Measurements from ENCODE around the gene UBL4A.

UBL4A gene

GRCh38 chrX:154458954-154459778 is 27.2 kb downstream of the UBL4A start:
- POLR2A ChIA-PET, result interaction anchor here (1.2 to 1.3 kb wide), 2 partner anchors 11 to 68 kb away, joined by 3 read pairs; no protein-coding TSS in a partner anchor
- CTCF ChIA-PET, result no interaction called here
- peak overlapping the region; percentile 21 to 75 (median 61) for H3K4me3 ChIP-seq (ENCODE audit: control insufficient read depth in 1 of 7, extremely low read depth in 1 of 7, insufficient read depth in 4 of 7, low read depth in 2 of 7, low read length in 6 of 7)
- 68% methylated on average over 11 of the region's 15 CpGs for WGBS (ENCODE audit: insufficient coverage)
- H3K27ac ChIP-seq (ENCODE audit: insufficient read depth in 1 of 2, low read depth in 1 of 2, low read length in 2 of 2, poor library complexity in 1 of 2, severe bottlenecking in 2 of 2), result no peak overlapping the region
- peaks cover 0 to 7% (median 2%) of the 10 kb centered on the region in 4 experiments for H3K4me1 ChIP-seq (ENCODE audit: control extremely low read depth in 1 of 4, control insufficient read depth in 4 of 4, insufficient read depth in 4 of 4, low read length in 3 of 4)
- H3K9me3 ChIP-seq (ENCODE audit: control extremely low read depth in 1 of 5, control insufficient read depth in 4 of 5, insufficient read depth in 2 of 5, low read depth in 1 of 5, low read length in 4 of 5), result peaks cover 0 to 3% (median 0%) of the 10 kb centered on the region in 5 experiments
- H3K36me3 ChIP-seq (ENCODE audit: control insufficient read depth in 4 of 4, insufficient read depth in 4 of 4, low read length in 3 of 4), result peaks cover 0 to 16% (median 0%) of the 10 kb centered on the region in 4 experiments
- no peak for DNase-seq
- peaks cover 0 to 5% (median 0%) of the 10 kb centered on the region in 5 experiments for H3K27me3 ChIP-seq (replicated peaks in 2 of 5; ENCODE audit: control insufficient read depth in 4 of 5, insufficient read depth in 5 of 5, low read length in 4 of 5)

- peak within 1 kb of the TSS in 1 of 2 experiments; percentile 1 for H3K27ac ChIP-seq (ENCODE audit: insufficient read depth in 1 of 2, low read depth in 1 of 2, low read length in 2 of 2, poor library complexity in 1 of 2, severe bottlenecking in 2 of 2)
- CTCF ChIA-PET, result no interaction called here
Observed at GRCh38 chrX:154458116-154458953, 28.1 kb downstream of the UBL4A start, which contains the start of gene PLXNA3. PLXNA3 (plus strand) TSS chrX:154458281; CDS start chrX:154460184, 1,903 bp downstream.

DNA sequence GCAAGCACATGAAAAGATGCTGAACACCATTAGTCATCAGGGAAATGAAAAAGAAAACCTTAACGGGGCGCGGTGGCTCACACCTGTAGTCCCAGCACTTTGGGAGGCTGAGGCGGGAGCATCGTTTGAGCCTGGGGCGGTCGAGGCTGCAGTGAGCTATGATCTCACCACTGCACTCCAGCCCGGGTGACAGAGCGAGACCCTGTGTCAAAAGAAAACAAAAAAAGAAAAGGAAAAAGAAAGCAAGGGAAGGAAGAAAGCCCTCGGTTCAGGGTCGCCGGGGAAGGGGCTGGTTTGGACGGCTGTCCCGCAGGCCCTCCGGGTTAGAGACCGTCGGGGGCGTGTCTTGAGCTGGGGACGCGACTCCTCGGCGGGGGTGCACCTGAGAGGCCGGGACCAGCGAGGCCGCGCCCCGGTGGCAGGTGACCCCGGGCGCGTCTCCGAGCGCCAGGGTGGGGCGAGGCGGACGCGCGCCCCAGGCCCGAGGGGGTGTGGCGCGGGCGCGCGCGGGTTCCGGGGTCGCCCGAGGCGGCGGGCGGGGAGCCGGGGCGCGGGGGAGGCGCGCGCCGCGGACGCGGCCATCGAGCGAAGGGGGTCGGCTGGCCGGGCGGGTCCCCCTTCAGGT is 28.8 kb downstream of the UBL4A start:
- peaks cover 0 to 7% (median 2%) of the 10 kb centered on the region in 4 experiments for H3K4me1 ChIP-seq (ENCODE audit: control extremely low read depth in 1 of 4, control insufficient read depth in 4 of 4, insufficient read depth in 4 of 4, low read length in 3 of 4)
- no peak overlapping the region for H3K27ac ChIP-seq (ENCODE audit: insufficient read depth in 1 of 2, low read depth in 1 of 2, low read length in 2 of 2, poor library complexity in 1 of 2, severe bottlenecking in 2 of 2)
- H3K9me3 ChIP-seq (ENCODE audit: control extremely low read depth in 1 of 5, control insufficient read depth in 4 of 5, insufficient read depth in 2 of 5, low read depth in 1 of 5, low read length in 4 of 5), result peaks cover 0 to 3% (median 0%) of the 10 kb centered on the region in 5 experiments
- peaks cover 0 to 14% (median 0%) of the 10 kb centered on the region in 4 experiments for H3K36me3 ChIP-seq (ENCODE audit: control insufficient read depth in 4 of 4, insufficient read depth in 4 of 4, low read length in 3 of 4)
- peaks cover 0 to 7% (median 0%) of the 10 kb centered on the region in 5 experiments for H3K27me3 ChIP-seq (replicated peaks in 2 of 5; ENCODE audit: control insufficient read depth in 4 of 5, insufficient read depth in 5 of 5, low read length in 4 of 5)
- ChIA-PET CTCF (no interaction called here), POLR2A (interaction anchor here (0.8 to 1.2 kb wide), 2 partner anchors 9 to 46 kb away, joined by 3 read pairs; partner anchors contain the start of gene TAFAZZIN)
- DNase-seq, result peak; percentile 16 to 50 (median 27)
- H3K4me3 ChIP-seq (ENCODE audit: control insufficient read depth in 1 of 7, extremely low read depth in 1 of 7, insufficient read depth in 4 of 7, low read depth in 2 of 7, low read length in 6 of 7), result peak overlapping the region; percentile 38 to 75 (median 58)
- 34% methylated on average over 62 of the region's 65 CpGs for WGBS (ENCODE audit: insufficient coverage)

More at GRCh38 chrX:154458116-154458953, 28.1 kb downstream of the UBL4A start, which contains the start of gene PLXNA3:
- Histone ChIP-seq H3K27me3 (replicated peaks in 2 of 5; ENCODE audit: control insufficient read depth in 4 of 5, insufficient read depth in 5 of 5, low read length in 4 of 5) (peaks cover 0 to 5% (median 0%) of the 10 kb centered on the region in 5 experiments), H3K4me1 (ENCODE audit: control extremely low read depth in 1 of 4, control insufficient read depth in 4 of 4, insufficient read depth in 4 of 4, low read length in 3 of 4) (peaks cover 0 to 7% (median 2%) of the 10 kb centered on the region in 4 experiments), H3K36me3 (ENCODE audit: control insufficient read depth in 4 of 4, insufficient read depth in 4 of 4, low read length in 3 of 4) (peaks cover 0 to 16% (median 0%) of the 10 kb centered on the region in 4 experiments), H3K9me3 (ENCODE audit: control extremely low read depth in 1 of 5, control insufficient read depth in 4 of 5, insufficient read depth in 2 of 5, low read depth in 1 of 5, low read length in 4 of 5) (peaks cover 0 to 3% (median 0%) of the 10 kb centered on the region in 5 experiments), H3K4me3 (ENCODE audit: control insufficient read depth in 1 of 7, extremely low read depth in 1 of 7, insufficient read depth in 4 of 7, low read depth in 2 of 7, low read length in 6 of 7) (peak within 1 kb of the TSS; percentile 38 to 75 (median 61))
- WGBS (ENCODE audit: insufficient coverage), result 41% methylated on average over 59 of the region's 88 CpGs
- peak; percentile 27 to 67 (median 62) for DNase-seq
- POLR2A ChIA-PET, result interaction anchor here (1.2 to 1.3 kb wide), 2 partner anchors 10 to 69 kb away, joined by 3 read pairs; no protein-coding TSS in a partner anchor

GRCh38 chrX:154452823-154453222 is 33.6 kb downstream of the UBL4A start:
- Histone ChIP-seq H3K4me1 (ENCODE audit: control extremely low read depth in 1 of 4, control insufficient read depth in 4 of 4, insufficient read depth in 4 of 4, low read length in 3 of 4) (peaks cover 0 to 2% (median 0%) of the 10 kb centered on the region in 4 experiments), H3K4me3 (ENCODE audit: control insufficient read depth in 1 of 7, extremely low read depth in 1 of 7, insufficient read depth in 4 of 7, low read depth in 2 of 7, low read length in 6 of 7) (no peak overlapping the region), H3K36me3 (ENCODE audit: control insufficient read depth in 4 of 4, insufficient read depth in 4 of 4, low read length in 3 of 4) (peaks cover 0 to 25% (median 8%) of the 10 kb centered on the region in 4 experiments), H3K9me3 (ENCODE audit: control extremely low read depth in 1 of 5, control insufficient read depth in 4 of 5, insufficient read depth in 2 of 5, low read depth in 1 of 5, low read length in 4 of 5) (no peaks in the 10 kb centered on the region), H3K27me3 (replicated peaks in 2 of 5; ENCODE audit: control insufficient read depth in 4 of 5, insufficient read depth in 5 of 5, low read length in 4 of 5) (peaks cover 0 to 2% (median 0%) of the 10 kb centered on the region in 5 experiments), H3K27ac (ENCODE audit: insufficient read depth in 1 of 2, low read depth in 1 of 2, low read length in 2 of 2, poor library complexity in 1 of 2, severe bottlenecking in 2 of 2) (no peak overlapping the region)
- no peak for DNase-seq
- WGBS (ENCODE audit: insufficient coverage), result 93% methylated on average over 4 of the region's 9 CpGs
- POLR2A ChIA-PET, result no interaction called here
- CTCF ChIA-PET, result interaction anchor here (1.5 kb wide), 1 partner anchor 34 kb away, joined by 4 read pairs; no protein-coding TSS in a partner anchor

- 96% methylated on average over 14 of the region's 17 CpGs for WGBS (ENCODE audit: insufficient coverage)
Observed at GRCh38 chrX:154450312-154450711, 36.1 kb downstream of the UBL4A start.

DNA sequence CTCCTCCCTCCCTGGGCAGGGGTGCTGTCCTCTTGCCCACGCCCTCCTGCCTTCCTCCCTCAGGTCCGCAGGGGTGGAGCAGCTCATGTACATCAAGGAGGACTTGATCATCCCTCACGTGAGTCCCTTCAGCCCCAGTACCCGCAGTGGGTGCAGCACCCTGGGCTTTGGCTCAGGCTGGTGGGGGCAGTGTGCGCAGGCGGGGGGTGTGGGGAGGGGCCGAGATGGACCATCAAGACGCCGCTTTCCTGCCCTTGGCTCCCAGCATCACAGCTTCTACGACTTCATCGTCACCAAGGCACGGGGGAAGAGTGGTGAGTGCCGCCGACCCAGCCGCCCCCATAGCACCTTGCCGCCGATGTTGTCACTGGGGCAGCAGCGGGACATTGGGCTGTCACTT is 36.8 kb downstream of the UBL4A start:
- WGBS (ENCODE audit: insufficient coverage), result 97% methylated on average over 15 of the region's 18 CpGs
- POLR2A ChIA-PET, result no interaction called here
- Histone ChIP-seq H3K27ac (ENCODE audit: insufficient read depth in 1 of 2, low read depth in 1 of 2, low read length in 2 of 2, poor library complexity in 1 of 2, severe bottlenecking in 2 of 2) (no peak overlapping the region), H3K4me3 (ENCODE audit: control insufficient read depth in 1 of 7, extremely low read depth in 1 of 7, insufficient read depth in 4 of 7, low read depth in 2 of 7, low read length in 6 of 7) (no peak overlapping the region), H3K36me3 (ENCODE audit: control insufficient read depth in 4 of 4, insufficient read depth in 4 of 4, low read length in 3 of 4) (peaks cover 0 to 39% (median 10%) of the 10 kb centered on the region in 4 experiments), H3K27me3 (replicated peaks in 2 of 5; ENCODE audit: control insufficient read depth in 4 of 5, insufficient read depth in 5 of 5, low read length in 4 of 5) (peaks cover 0 to 7% (median 0%) of the 10 kb centered on the region in 5 experiments), H3K9me3 (ENCODE audit: control extremely low read depth in 1 of 5, control insufficient read depth in 4 of 5, insufficient read depth in 2 of 5, low read depth in 1 of 5, low read length in 4 of 5) (no peaks in the 10 kb centered on the region), H3K4me1 (ENCODE audit: control extremely low read depth in 1 of 4, control insufficient read depth in 4 of 4, insufficient read depth in 4 of 4, low read length in 3 of 4) (peaks cover 0 to 6% (median 3%) of the 10 kb centered on the region in 4 experiments)
- CTCF ChIA-PET, result no interaction called here
- no peak for DNase-seq

More at GRCh38 chrX:154450312-154450711, 36.1 kb downstream of the UBL4A start:
- Histone ChIP-seq H3K9me3 (ENCODE audit: control extremely low read depth in 1 of 5, control insufficient read depth in 4 of 5, insufficient read depth in 2 of 5, low read depth in 1 of 5, low read length in 4 of 5) (no peaks in the 10 kb centered on the region), H3K27me3 (replicated peaks in 2 of 5; ENCODE audit: control insufficient read depth in 4 of 5, insufficient read depth in 5 of 5, low read length in 4 of 5) (peaks cover 0 to 7% (median 0%) of the 10 kb centered on the region in 5 experiments), H3K27ac (ENCODE audit: insufficient read depth in 1 of 2, low read depth in 1 of 2, low read length in 2 of 2, poor library complexity in 1 of 2, severe bottlenecking in 2 of 2) (no peak overlapping the region), H3K4me3 (ENCODE audit: control insufficient read depth in 1 of 7, extremely low read depth in 1 of 7, insufficient read depth in 4 of 7, low read depth in 2 of 7, low read length in 6 of 7) (no peak overlapping the region), H3K4me1 (ENCODE audit: control extremely low read depth in 1 of 4, control insufficient read depth in 4 of 4, insufficient read depth in 4 of 4, low read length in 3 of 4) (peaks cover 0 to under 1% (median 0%) of the 10 kb centered on the region in 4 experiments), H3K36me3 (ENCODE audit: control insufficient read depth in 4 of 4, insufficient read depth in 4 of 4, low read length in 3 of 4) (peaks cover 0 to 39% (median 10%) of the 10 kb centered on the region in 4 experiments)
- DNase-seq, result no peak
- POLR2A ChIA-PET, result no interaction called here
- CTCF ChIA-PET, result no interaction called here
